NCI-H187 (cell line): ENCODE results near the gene HLA-A.
"Not testable (repeated sequence)": the region's sequence is repeated elsewhere in the genome, so short reads cannot be mapped to it uniquely, and the experiment has no call there.

Source experiments
- DNase-seq, 2 experiments: peaks; one replicate each; lab custom pipeline; 2025; lab: John Stamatoyannopoulos, UW

Gene HLA-A

GRCh38 chr6:29963697-29964096 is 21.4 kb downstream of the HLA-A start:
- DNase-seq, result not testable (repeated sequence)

- no peak for DNase-seq
Observed at GRCh38 chr6:29964518-29964886, 22.2 kb downstream of the HLA-A start.

GRCh38 chr6:29964887-29965562 is 22.7 kb downstream of the HLA-A start:
- no peak for DNase-seq

GRCh38 chr6:29965563-29965872 is 23.2 kb downstream of the HLA-A start:
- DNase-seq, result no peak

- DNase-seq, result peak; percentile 27 to 54
Observed at GRCh38 chr6:29965873-29966601, 23.7 kb downstream of the HLA-A start.

GRCh38 chr6:29967379-29968010 is 25.2 kb downstream of the HLA-A start:
- no peak for DNase-seq

- DNase-seq, result no peak
Observed at GRCh38 chr6:29968130-29968529, 25.8 kb downstream of the HLA-A start.

- no peak for DNase-seq
Observed at GRCh38 chr6:29968905-29969304, 26.6 kb downstream of the HLA-A start.

- no peak for DNase-seq
Observed at GRCh38 chr6:29970711-29971110, 28.4 kb downstream of the HLA-A start.

GRCh38 chr6:29974901-29975560 is 32.7 kb downstream of the HLA-A start:
- no peak for DNase-seq

GRCh38 chr6:29975561-29975907 is 33.2 kb downstream of the HLA-A start:
- DNase-seq, result no peak

GRCh38 chr6:29976253-29976587 is 33.9 kb downstream of the HLA-A start:
- no peak for DNase-seq

- peak; percentile 14 to 30 for DNase-seq
Observed at GRCh38 chr6:29976588-29977424, 34.5 kb downstream of the HLA-A start.

- no peak for DNase-seq
Observed at GRCh38 chr6:29977425-29977727, 35.0 kb downstream of the HLA-A start.

GRCh38 chr6:29980013-29980412 is 37.7 kb downstream of the HLA-A start:
- not testable (repeated sequence) for DNase-seq

GRCh38 chr6:29980511-29980910 is 38.2 kb downstream of the HLA-A start:
- no peak for DNase-seq

- DNase-seq, result no peak
Observed at GRCh38 chr6:29981211-29981812, 39.0 kb downstream of the HLA-A start.

- DNase-seq, result no peak
Observed at GRCh38 chr6:29982097-29982496, 39.8 kb downstream of the HLA-A start.

- no peak for DNase-seq
Observed at GRCh38 chr6:29984232-29984631, 41.9 kb downstream of the HLA-A start.

- no peak for DNase-seq
Observed at GRCh38 chr6:29984992-29985391, 42.7 kb downstream of the HLA-A start.

GRCh38 chr6:29986179-29986781 is 43.9 kb downstream of the HLA-A start:
- no peak for DNase-seq

- DNase-seq, result no peak
Observed at GRCh38 chr6:29989211-29989610, 46.9 kb downstream of the HLA-A start.
